ENCODE results near the gene RGL1. TPM values are rescaled to one million over a fixed set of nuclear protein-coding genes. Genes with fewer than 3 reads are reported as not detected.

Gene RGL1
- polyA plus RNA-seq, 1 donor: 45.2 TPM

DNA sequence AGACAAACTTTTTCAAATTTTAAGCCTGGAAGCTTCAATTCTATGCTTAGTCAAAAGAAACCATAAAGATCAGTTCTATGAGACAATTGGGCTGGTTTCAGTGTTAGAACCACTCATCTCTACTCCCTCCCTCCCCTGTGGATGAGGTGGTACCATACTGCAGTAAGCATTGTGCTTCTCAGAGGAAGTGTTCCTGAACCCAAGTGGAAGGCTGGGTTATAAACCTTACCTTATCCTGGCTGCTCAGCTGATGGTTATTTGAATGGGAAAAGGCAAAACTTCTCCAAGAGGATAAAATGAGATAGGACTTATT, 34.1 kb upstream of the RGL1 start:
- Histone ChIP-seq H3K9me3 (ENCODE audit: control insufficient read depth, low read depth, low read length) (peaks cover 8% of the 10 kb centered on the region), H3K4me1 (ENCODE audit: control insufficient read depth, insufficient read depth, low read length) (no peaks in the 10 kb centered on the region), H3K36me3 (ENCODE audit: control insufficient read depth, insufficient read depth, low read length) (no peaks in the 10 kb centered on the region), H3K4me3 (ENCODE audit: low read length) (no peak overlapping the region), H3K27me3 (ENCODE audit: control insufficient read depth, insufficient read depth, low read length) (no peaks in the 10 kb centered on the region), H3K27ac (ENCODE audit: low read length) (no peak overlapping the region)
- no peak for DNase-seq

GRCh38 chr1:183773482-183774274, 31.2 kb upstream of the RGL1 start:
- Histone ChIP-seq H3K27ac (ENCODE audit: low read length) (no peak overlapping the region), H3K4me3 (ENCODE audit: low read length) (no peak overlapping the region), H3K4me1 (ENCODE audit: control insufficient read depth, insufficient read depth, low read length) (no peaks in the 10 kb centered on the region), H3K36me3 (ENCODE audit: control insufficient read depth, insufficient read depth, low read length) (no peaks in the 10 kb centered on the region), H3K9me3 (ENCODE audit: control insufficient read depth, low read depth, low read length) (peaks cover 8% of the 10 kb centered on the region), H3K27me3 (ENCODE audit: control insufficient read depth, insufficient read depth, low read length) (no peaks in the 10 kb centered on the region)
- DNase-seq: no peak
- WGBS (ENCODE audit: insufficient coverage, low lambda C conversion rate): no CpG with 5 or more reads among the region's 3 CpGs

GRCh38 chr1:183774938-183775337, 30.0 kb upstream of the RGL1 start:
- WGBS (ENCODE audit: insufficient coverage, low lambda C conversion rate): 100% methylated on average over 1 of the region's 3 CpGs

GRCh38 chr1:183776731-183777130, 28.2 kb upstream of the RGL1 start:
- H3K27me3 ChIP-seq (ENCODE audit: control insufficient read depth, insufficient read depth, low read length): no peaks in the 10 kb centered on the region
- no peak overlapping the region for H3K27ac ChIP-seq (ENCODE audit: low read length)
- WGBS (ENCODE audit: insufficient coverage, low lambda C conversion rate): 100% methylated on average over 2 of the region's 3 CpGs
- no peak for DNase-seq
- no peaks in the 10 kb centered on the region for H3K36me3 ChIP-seq (ENCODE audit: control insufficient read depth, insufficient read depth, low read length)
- no peaks in the 10 kb centered on the region for H3K4me1 ChIP-seq (ENCODE audit: control insufficient read depth, insufficient read depth, low read length)
- H3K9me3 ChIP-seq (ENCODE audit: control insufficient read depth, low read depth, low read length): peaks cover 6% of the 10 kb centered on the region
- H3K4me3 ChIP-seq (ENCODE audit: low read length): no peak overlapping the region

More at GRCh38 chr1:183774938-183775337, 30.0 kb upstream of the RGL1 start:
- no peaks in the 10 kb centered on the region for H3K4me1 ChIP-seq (ENCODE audit: control insufficient read depth, insufficient read depth, low read length)
- H3K4me3 ChIP-seq (ENCODE audit: low read length): no peak overlapping the region
- DNase-seq: no peak
- H3K9me3 ChIP-seq (ENCODE audit: control insufficient read depth, low read depth, low read length): peaks cover 8% of the 10 kb centered on the region
- no peaks in the 10 kb centered on the region for H3K27me3 ChIP-seq (ENCODE audit: control insufficient read depth, insufficient read depth, low read length)
- no peak overlapping the region for H3K27ac ChIP-seq (ENCODE audit: low read length)
- H3K36me3 ChIP-seq (ENCODE audit: control insufficient read depth, insufficient read depth, low read length): no peaks in the 10 kb centered on the region

DNA sequence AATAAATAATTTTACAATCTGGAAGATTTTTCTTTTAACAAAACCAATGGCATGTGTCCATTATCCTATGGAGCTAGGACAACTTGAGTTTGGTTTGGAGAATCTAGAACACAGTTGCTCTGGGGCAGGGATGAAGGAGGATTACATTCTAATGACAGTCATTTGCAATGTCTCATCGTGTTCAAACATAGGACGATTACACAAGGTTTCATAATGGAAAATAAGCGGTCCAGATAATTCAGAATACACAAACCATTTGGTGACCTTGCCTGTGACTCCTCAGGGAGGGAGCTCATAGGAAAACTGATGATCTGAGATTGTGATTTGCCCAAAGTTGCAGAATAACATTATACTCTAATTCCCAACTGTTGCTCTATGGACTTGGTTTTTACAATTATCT, 27.6 kb upstream of the RGL1 start:
- H3K4me1 ChIP-seq (ENCODE audit: control insufficient read depth, insufficient read depth, low read length): no peaks in the 10 kb centered on the region
- H3K27me3 ChIP-seq (ENCODE audit: control insufficient read depth, insufficient read depth, low read length): no peaks in the 10 kb centered on the region
- DNase-seq: no peak
- H3K27ac ChIP-seq (ENCODE audit: low read length): no peak overlapping the region
- peaks cover 3% of the 10 kb centered on the region for H3K9me3 ChIP-seq (ENCODE audit: control insufficient read depth, low read depth, low read length)
- no CpG with 5 or more reads among the region's 3 CpGs for WGBS (ENCODE audit: insufficient coverage, low lambda C conversion rate)
- H3K4me3 ChIP-seq (ENCODE audit: low read length): no peak overlapping the region
- H3K36me3 ChIP-seq (ENCODE audit: control insufficient read depth, insufficient read depth, low read length): no peaks in the 10 kb centered on the region

DNA sequence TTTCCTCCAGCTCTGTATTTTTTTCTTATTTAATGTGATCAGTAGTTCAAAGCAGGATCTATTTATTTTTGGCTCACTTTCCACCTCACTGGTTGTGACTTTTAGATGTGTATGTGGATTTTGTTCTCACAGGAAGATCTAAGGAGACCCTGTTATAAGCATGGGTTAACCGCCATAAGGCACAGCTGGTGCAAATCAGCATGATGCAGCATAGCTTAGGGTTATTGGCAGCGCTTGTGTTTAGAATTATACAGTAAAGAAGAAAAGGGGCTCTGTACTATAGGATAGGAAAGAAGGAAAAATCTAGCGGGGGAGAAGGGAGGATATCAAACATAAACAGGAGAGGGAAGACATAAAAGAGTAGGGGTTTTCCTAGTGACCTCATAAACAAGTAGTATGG, 26.9 kb upstream of the RGL1 start:
- Histone ChIP-seq H3K36me3 (ENCODE audit: control insufficient read depth, insufficient read depth, low read length) (no peaks in the 10 kb centered on the region), H3K9me3 (ENCODE audit: control insufficient read depth, low read depth, low read length) (peaks cover 3% of the 10 kb centered on the region), H3K27me3 (ENCODE audit: control insufficient read depth, insufficient read depth, low read length) (no peaks in the 10 kb centered on the region), H3K4me1 (ENCODE audit: control insufficient read depth, insufficient read depth, low read length) (no peaks in the 10 kb centered on the region), H3K27ac (ENCODE audit: low read length) (no peak overlapping the region), H3K4me3 (ENCODE audit: low read length) (no peak overlapping the region)
- WGBS (ENCODE audit: insufficient coverage, low lambda C conversion rate): 69% methylated on average over 2 of the region's 3 CpGs
- DNase-seq: no peak

- H3K4me1 ChIP-seq (ENCODE audit: control insufficient read depth, insufficient read depth, low read length): peaks cover 5% of the 10 kb centered on the region
- 100% methylated on average over 1 of the region's 4 CpGs for WGBS (ENCODE audit: insufficient coverage, low lambda C conversion rate)
- no peak overlapping the region for H3K4me3 ChIP-seq (ENCODE audit: low read length)
- no peaks in the 10 kb centered on the region for H3K27me3 ChIP-seq (ENCODE audit: control insufficient read depth, insufficient read depth, low read length)
- DNase-seq: no peak
- H3K9me3 ChIP-seq (ENCODE audit: control insufficient read depth, low read depth, low read length): peaks cover 3% of the 10 kb centered on the region
- H3K27ac ChIP-seq (ENCODE audit: low read length): no peak overlapping the region
- H3K36me3 ChIP-seq (ENCODE audit: control insufficient read depth, insufficient read depth, low read length): no peaks in the 10 kb centered on the region
These were observed 26.1 kb upstream of the RGL1 start for GRCh38 chr1:183778568-183779433.

- H3K9me3 ChIP-seq (ENCODE audit: control insufficient read depth, low read depth, low read length): no peaks in the 10 kb centered on the region
- no peak overlapping the region for H3K27ac ChIP-seq (ENCODE audit: low read length)
- H3K36me3 ChIP-seq (ENCODE audit: control insufficient read depth, insufficient read depth, low read length): no peaks in the 10 kb centered on the region
- no peak overlapping the region for H3K4me3 ChIP-seq (ENCODE audit: low read length)
- DNase-seq: peak in 1 of 2 donors; percentile 26
- H3K4me1 ChIP-seq (ENCODE audit: control insufficient read depth, insufficient read depth, low read length): peaks cover 5% of the 10 kb centered on the region
- no peaks in the 10 kb centered on the region for H3K27me3 ChIP-seq (ENCODE audit: control insufficient read depth, insufficient read depth, low read length)
- WGBS (ENCODE audit: insufficient coverage, low lambda C conversion rate): no CpG with 5 or more reads among the region's 2 CpGs
These were observed 24.8 kb upstream of the RGL1 start for GRCh38 chr1:183780159-183780558.

GRCh38 chr1:183780757-183781156, 24.2 kb upstream of the RGL1 start:
- Histone ChIP-seq H3K27ac (ENCODE audit: low read length) (no peak overlapping the region), H3K4me1 (ENCODE audit: control insufficient read depth, insufficient read depth, low read length) (peaks cover 5% of the 10 kb centered on the region), H3K27me3 (ENCODE audit: control insufficient read depth, insufficient read depth, low read length) (no peaks in the 10 kb centered on the region), H3K9me3 (ENCODE audit: control insufficient read depth, low read depth, low read length) (no peaks in the 10 kb centered on the region), H3K4me3 (ENCODE audit: low read length) (no peak overlapping the region), H3K36me3 (ENCODE audit: control insufficient read depth, insufficient read depth, low read length) (no peaks in the 10 kb centered on the region)
- no peak for DNase-seq
- 100% methylated on average over 1 of the region's 2 CpGs for WGBS (ENCODE audit: insufficient coverage, low lambda C conversion rate)

DNA sequence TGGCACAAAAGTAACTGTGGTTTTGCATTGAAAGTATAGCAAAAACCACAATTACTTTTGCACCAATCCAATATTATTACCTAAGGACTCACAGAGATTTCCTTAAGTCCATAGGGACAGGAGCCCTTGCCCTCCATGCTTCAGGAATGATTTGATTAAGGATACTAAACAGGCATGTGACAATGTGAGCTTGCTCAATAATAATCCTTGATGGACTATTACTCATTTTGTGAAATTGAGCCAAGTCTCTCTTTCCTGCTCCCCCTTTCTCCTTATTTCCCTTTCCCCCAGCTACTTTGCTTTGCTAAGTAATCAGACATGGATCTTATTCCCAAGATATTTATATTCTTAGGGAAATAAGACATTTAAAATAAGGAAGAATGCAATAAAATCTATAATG, 21.6 kb upstream of the RGL1 start:
- peak in 1 of 2 donors; percentile 60 for DNase-seq
- H3K36me3 ChIP-seq (ENCODE audit: control insufficient read depth, insufficient read depth, low read length): no peaks in the 10 kb centered on the region
- H3K27ac ChIP-seq (ENCODE audit: low read length): no peak overlapping the region
- H3K9me3 ChIP-seq (ENCODE audit: control insufficient read depth, low read depth, low read length): no peaks in the 10 kb centered on the region
- H3K4me1 ChIP-seq (ENCODE audit: control insufficient read depth, insufficient read depth, low read length): peaks cover 5% of the 10 kb centered on the region
- H3K27me3 ChIP-seq (ENCODE audit: control insufficient read depth, insufficient read depth, low read length): no peaks in the 10 kb centered on the region
- no peak overlapping the region for H3K4me3 ChIP-seq (ENCODE audit: low read length)

All from large intestine (tissue), 3 donors.